HFFc6 (cell line): ENCODE results near the gene GMIP. TPM values are rescaled to one million over a fixed set of nuclear protein-coding genes. Genes with fewer than 3 reads are reported as not detected.
"Not testable (repeated sequence)": the region's sequence is repeated elsewhere in the genome, so short reads cannot be mapped to it uniquely, and the experiment has no call there.

Experiments
- DNase-seq: peaks from one replicate; pipeline ENCODE4 v3.0.0-alpha.2; 2018
- H3K27ac Mint-ChIP-seq: 2 replicates; pipeline ENCODE4 v1.8.0; 2020; ENCODE audit warnings: mild to moderate bottlenecking, mixed read lengths
- H3K27me3 Mint-ChIP-seq: 2 replicates; pipeline ENCODE4 v1.8.0; 2021; ENCODE audit warnings: mild to moderate bottlenecking, moderate library complexity, mixed read lengths; ENCODE audit not compliant: insufficient read depth
- H3K36me3 Mint-ChIP-seq: 2 replicates; pipeline ENCODE4 v1.8.0; 2021; ENCODE audit warnings: low read depth, mixed read lengths
- H3K4me1 Mint-ChIP-seq: 2 replicates; pipeline ENCODE4 v1.8.0; 2020; ENCODE audit warnings: low read depth, mixed read lengths
- H3K4me3 Mint-ChIP-seq: 2 replicates; pipeline ENCODE4 v1.8.0; 2020; ENCODE audit warnings: mild to moderate bottlenecking, moderate library complexity, mixed read lengths
- H3K9me3 Mint-ChIP-seq: 2 replicates; pipeline ENCODE4 v1.8.0; 2020; ENCODE audit warnings: mild to moderate bottlenecking, mixed read lengths
- total RNA-seq, 6 experiments: library from RNA; stranded (reverse); fragmentation: NEBNext Ultra II Directional; extraction: Animal tissue kit (Norgen Biotek cat#: 25700); gene quantifications; 2 replicates in 1 of 6; 3 replicates in 5 of 6; pipeline ENCODE4 v1.2.3, GENCODE V29; 2021
- TF ChIP-seq, protein P1 (sequence below): fragments of 200-600 bp; sonication (generic); IDR thresholded peaks from 2 replicates; pipeline ENCODE4 v1.5.0; 2021; ENCODE audit warnings: antibody characterized with exemption, mild to moderate bottlenecking

The GMIP gene
- total RNA-seq, 6 experiments from 2014 or later = 11.5 to 16.7 (median 13.9) TPM

GRCh38 chr19:19606021-19606420, 37.4 kb downstream of the GMIP start:
- Mint-ChIP-seq H3K9me3 (no peaks in the 10 kb centered on the region), H3K27me3 (peaks cover 7% of the 10 kb centered on the region), H3K27ac (no peak overlapping the region), H3K36me3 (no peaks in the 10 kb centered on the region; the same call in 1 of the 2 replicates), H3K4me3 (no peak overlapping the region), H3K4me1 (0 out of 2 replicates have a peak, but pooled peaks cover 5% of the 10 kb centered on the region)
- DNase-seq = no peak
- TF ChIP-seq, protein P1, sequence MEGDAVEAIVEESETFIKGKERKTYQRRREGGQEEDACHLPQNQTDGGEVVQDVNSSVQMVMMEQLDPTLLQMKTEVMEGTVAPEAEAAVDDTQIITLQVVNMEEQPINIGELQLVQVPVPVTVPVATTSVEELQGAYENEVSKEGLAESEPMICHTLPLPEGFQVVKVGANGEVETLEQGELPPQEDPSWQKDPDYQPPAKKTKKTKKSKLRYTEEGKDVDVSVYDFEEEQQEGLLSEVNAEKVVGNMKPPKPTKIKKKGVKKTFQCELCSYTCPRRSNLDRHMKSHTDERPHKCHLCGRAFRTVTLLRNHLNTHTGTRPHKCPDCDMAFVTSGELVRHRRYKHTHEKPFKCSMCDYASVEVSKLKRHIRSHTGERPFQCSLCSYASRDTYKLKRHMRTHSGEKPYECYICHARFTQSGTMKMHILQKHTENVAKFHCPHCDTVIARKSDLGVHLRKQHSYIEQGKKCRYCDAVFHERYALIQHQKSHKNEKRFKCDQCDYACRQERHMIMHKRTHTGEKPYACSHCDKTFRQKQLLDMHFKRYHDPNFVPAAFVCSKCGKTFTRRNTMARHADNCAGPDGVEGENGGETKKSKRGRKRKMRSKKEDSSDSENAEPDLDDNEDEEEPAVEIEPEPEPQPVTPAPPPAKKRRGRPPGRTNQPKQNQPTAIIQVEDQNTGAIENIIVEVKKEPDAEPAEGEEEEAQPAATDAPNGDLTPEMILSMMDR = no peak

DNA sequence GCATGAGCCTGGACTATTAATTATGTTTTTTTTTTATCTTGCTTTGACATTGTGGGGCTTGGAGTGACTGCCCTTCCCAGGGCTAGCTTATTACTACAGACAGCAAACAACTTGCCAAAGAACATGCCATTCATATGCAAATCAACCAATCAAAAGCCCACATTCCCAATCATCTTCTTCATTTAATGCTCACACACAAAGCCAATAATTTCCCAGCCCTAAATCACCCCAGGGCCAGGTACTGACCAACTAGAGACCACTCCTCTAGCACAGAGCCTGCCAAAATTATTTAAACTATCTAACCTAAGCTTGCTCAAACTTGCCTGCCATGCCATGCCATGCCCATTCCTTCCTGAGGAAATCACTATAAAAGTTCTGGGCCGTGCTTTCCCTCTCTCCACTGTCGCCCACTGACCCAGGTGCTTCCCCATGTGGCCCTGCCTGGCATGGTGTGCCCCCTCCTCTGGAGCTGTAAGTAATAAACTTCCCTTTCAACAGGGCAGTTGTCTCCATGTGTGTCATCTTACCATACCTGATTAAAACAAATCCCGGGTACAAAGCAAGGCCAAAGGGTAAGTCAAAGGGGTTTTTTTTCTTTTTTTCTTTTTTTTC, 40.6 kb downstream of the GMIP start:
- Mint-ChIP-seq H3K27ac (no peak overlapping the region), H3K36me3 (no peaks in the 10 kb centered on the region; the same call in 1 of the 2 replicates), H3K4me1 (0 out of 2 replicates have a peak, but pooled peaks cover 5% of the 10 kb centered on the region)

DNA sequence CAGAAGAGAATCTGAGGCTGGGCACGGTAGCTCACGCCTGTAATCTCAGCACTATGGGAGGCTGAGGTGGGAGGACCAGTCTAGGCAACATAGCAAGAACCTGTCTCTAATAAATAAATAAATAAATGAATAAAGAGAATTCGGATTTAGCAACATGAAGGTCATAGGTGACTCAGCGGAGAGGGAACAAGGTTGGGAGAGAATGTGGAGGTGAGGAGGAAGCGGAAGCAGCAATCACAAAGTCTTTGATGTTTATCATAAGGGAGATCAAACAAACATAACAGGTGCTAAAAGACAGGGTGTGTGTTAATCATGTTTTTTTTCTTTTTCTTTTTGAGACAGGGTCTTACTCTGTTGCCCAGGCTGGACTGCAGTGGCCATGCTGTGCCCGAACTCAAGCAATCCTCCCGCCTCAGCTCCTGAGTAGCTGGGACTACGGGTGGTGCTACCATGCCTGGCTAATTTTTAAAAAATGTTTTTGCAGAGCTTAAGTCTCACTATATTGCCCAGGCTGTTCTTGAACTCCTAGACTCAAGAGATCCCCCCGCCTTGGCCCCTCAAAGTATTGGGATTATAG, 41.2 kb downstream of the GMIP start:
- TF ChIP-seq, protein P1 = no peak
- no peaks in the 10 kb centered on the region for H3K9me3 Mint-ChIP-seq
- H3K4me3 Mint-ChIP-seq = no peak overlapping the region
- peaks cover 7% of the 10 kb centered on the region; the same call in 1 of the 2 replicates for H3K27me3 Mint-ChIP-seq
- H3K4me1 Mint-ChIP-seq = 0 out of 2 replicates have a peak, but pooled peaks cover 5% of the 10 kb centered on the region
- H3K27ac Mint-ChIP-seq = no peak overlapping the region
- DNase-seq = no peak
- no peaks in the 10 kb centered on the region; the same call in 1 of the 2 replicates for H3K36me3 Mint-ChIP-seq

More for the DNA sequence above, 40.6 kb downstream of the GMIP start:
- H3K9me3 Mint-ChIP-seq = no peaks in the 10 kb centered on the region
- no peak overlapping the region for H3K4me3 Mint-ChIP-seq
- TF ChIP-seq, protein P1 = no peak
- peaks cover 7% of the 10 kb centered on the region for H3K27me3 Mint-ChIP-seq
- DNase-seq = no peak

DNA sequence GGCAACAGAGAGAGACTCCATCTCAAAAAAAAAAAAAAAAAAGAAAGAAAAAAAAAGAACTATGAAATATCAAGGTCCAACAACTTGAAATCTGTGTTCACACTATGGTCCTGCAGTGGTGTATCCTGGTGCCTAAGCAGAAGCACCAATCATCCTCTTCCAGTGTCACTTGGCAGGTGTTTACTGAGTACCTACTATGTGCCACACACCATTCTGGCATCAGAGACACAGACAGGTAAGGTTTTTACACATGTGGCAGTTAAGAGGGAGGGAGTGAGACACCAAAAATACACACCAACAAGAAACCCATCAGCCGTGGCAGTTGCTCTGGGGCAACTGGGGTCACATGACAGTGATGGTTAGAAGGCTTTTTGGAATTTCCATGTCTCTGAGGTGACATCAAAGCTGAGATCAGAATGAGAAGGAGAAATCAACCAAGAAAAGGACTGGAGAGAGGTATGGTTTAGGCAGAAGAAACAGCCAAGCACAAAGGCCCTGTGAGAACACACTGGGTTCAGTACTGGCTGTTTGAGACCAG, 42.6 kb downstream of the GMIP start:
- H3K36me3 Mint-ChIP-seq = no peaks in the 10 kb centered on the region; the same call in 1 of the 2 replicates
- peaks cover 7% of the 10 kb centered on the region; the same call in 1 of the 2 replicates for H3K27me3 Mint-ChIP-seq
- no peak for DNase-seq
- no peak overlapping the region for H3K4me3 Mint-ChIP-seq
- H3K27ac Mint-ChIP-seq = no peak overlapping the region
- H3K9me3 Mint-ChIP-seq = no peaks in the 10 kb centered on the region
- TF ChIP-seq, protein P1 = no peak
- peaks cover 4% of the 10 kb centered on the region for H3K4me1 Mint-ChIP-seq

DNA sequence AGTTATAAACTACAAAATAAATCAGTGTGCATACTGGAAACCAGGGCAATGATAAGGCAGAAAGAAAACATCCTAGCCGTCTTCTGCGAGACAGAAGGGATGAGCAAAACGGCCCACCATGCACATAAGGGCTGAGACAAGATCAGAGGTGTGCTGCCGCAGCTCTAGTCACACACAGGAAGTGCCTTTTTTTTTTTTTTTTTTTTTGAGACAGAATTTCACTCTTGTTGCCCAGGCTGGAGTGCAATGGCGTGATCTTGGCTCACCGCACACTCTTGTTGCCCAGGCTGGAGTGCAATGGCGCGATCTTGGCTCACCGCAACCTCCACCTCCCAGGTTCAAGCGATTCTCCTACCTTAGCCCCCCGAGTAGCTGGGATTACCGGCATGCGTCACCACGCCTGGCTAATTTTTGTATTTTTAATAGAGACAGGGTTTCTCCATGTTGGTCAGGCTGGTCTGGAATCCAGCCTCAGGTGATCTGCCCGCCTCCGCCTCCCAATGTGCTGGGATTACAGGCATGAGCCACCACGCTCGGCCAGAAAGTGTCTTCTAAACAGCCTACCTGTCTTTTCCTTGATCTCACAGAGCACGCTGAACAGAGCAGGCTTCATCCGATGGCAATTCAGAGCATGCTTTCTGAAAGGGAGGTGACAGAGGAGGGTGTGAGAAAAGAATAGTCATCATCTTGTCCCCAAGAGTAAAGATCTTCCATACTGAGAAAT, 44.6 kb downstream of the GMIP start:
- H3K9me3 Mint-ChIP-seq, DNase-seq, H3K36me3 Mint-ChIP-seq, H3K4me3 Mint-ChIP-seq, H3K27me3 Mint-ChIP-seq, H3K27ac Mint-ChIP-seq: not testable (repeated sequence)
- H3K4me1 Mint-ChIP-seq = peaks cover 13% of the 10 kb centered on the region
